ENCODE results near the gene PADI4.

The PADI4 gene

DNA sequence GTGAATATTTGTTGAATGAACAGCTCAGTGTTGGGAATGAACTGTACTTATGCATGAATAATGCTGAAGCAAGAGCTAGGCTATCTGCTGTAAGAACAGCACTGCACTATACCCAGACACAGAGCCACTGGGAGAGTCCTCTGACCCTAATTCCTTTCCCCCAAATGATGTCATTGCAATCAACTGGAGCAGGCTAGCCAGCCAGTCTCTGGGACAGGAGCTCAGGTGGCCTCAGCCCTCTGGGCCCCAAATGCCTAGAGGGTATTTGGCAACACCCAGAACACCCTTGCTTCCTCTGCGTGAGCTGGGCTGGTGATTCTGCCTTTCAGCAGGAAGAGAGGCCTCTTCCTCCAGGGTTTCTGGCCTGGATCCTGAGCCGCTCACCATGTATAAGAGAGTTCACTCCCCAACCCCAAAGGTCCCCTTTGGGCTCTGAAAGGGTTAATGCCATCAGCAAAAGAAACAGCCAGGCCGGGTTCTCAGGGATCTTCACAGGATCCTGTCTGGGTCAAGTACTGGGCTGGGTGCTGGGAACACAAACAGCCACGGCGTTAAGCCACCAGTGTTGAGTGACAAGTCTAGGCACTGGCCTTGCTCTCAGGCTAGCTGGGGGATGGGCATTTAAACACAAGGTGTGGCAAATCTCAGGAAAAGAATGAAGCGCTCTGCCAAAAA is 3.7 kb upstream of the PADI4 start:
- no peak overlapping the region for H3K27ac ChIP-seq (ENCODE audit: low read depth, low read length, severe bottlenecking)
- H3K9me3 ChIP-seq (ENCODE audit: control insufficient read depth, low read length) = peaks cover 18% of the 10 kb centered on the region
- H3K4me1 ChIP-seq (ENCODE audit: control insufficient read depth, insufficient read depth, low read length, poor library complexity, severe bottlenecking) = peaks cover 5% of the 10 kb centered on the region
- 48 to 63% methylated on average over 5 to 6 of the region's 6 CpGs for WGBS, 2 experiments (ENCODE audit: insufficient coverage in 2 of 2)
- H3K36me3 ChIP-seq (ENCODE audit: control insufficient read depth, insufficient read depth, low read length) = no peaks in the 10 kb centered on the region
- no peak overlapping the region for H3K4me3 ChIP-seq (ENCODE audit: extremely low read depth, insufficient read depth, low read length, poor library complexity, severe bottlenecking)

DNA sequence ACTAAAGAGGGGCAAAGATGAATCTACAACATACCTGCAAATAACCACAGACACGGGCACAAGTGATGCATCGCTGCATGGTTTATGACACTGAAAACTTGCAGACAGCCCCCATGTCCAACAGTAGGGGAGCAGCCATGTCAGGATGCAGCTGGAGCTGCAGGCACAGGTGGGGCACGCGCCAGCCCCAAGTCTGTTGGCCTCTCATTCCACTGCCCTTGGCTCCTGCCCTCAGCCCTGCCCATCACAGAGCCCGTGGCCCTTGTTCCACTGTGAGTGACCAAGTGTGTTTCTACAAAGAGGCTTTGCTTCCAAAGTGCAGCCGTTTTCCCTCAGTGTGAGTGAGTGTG is 3.2 kb upstream of the PADI4 start:
- 81 to 88% methylated on average over 3 to 4 of the region's 6 CpGs for whole genome bisulfite sequencing, 2 experiments (ENCODE audit: insufficient coverage in 2 of 2)
- peaks cover 10% of the 10 kb centered on the region for H3K4me1 ChIP-seq (ENCODE audit: control insufficient read depth, insufficient read depth, low read length, poor library complexity, severe bottlenecking)
- H3K36me3 ChIP-seq (ENCODE audit: control insufficient read depth, insufficient read depth, low read length) = no peaks in the 10 kb centered on the region
- no peak overlapping the region for H3K4me3 ChIP-seq (ENCODE audit: extremely low read depth, insufficient read depth, low read length, poor library complexity, severe bottlenecking)
- H3K27ac ChIP-seq (ENCODE audit: low read depth, low read length, severe bottlenecking) = no peak overlapping the region
- H3K9me3 ChIP-seq (ENCODE audit: control insufficient read depth, low read length) = peaks cover 18% of the 10 kb centered on the region

DNA sequence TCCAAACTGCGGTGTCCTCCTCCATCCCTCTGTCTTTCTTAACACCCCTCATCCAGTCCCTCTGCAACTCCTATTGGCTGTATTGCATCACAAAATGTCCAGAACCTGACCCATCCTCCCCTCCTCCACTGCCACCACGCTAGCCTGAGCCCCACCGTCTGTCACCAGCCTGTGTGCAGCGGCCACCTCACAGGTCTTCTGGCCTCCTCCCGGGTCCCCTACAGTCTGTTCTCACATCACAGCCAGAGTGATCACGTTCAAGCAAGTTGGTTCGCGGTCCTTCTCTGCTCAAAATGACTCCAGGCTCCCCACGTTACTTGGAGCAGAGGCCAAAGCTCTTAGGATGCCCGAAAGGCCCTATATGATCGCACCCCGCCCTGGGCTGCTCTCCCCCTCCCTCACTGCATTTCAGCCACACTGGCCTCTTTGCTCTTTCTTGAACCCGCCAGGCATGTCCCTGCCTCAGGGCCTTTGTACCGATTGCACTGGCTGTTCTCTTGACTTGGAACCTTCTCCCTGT is 2.4 kb upstream of the PADI4 start:
- no peak overlapping the region for H3K27ac ChIP-seq (ENCODE audit: low read depth, low read length, severe bottlenecking)
- H3K4me1 ChIP-seq (ENCODE audit: control insufficient read depth, insufficient read depth, low read length, poor library complexity, severe bottlenecking) = peaks cover 10% of the 10 kb centered on the region
- H3K4me3 ChIP-seq (ENCODE audit: extremely low read depth, insufficient read depth, low read length, poor library complexity, severe bottlenecking) = no peak overlapping the region
- H3K9me3 ChIP-seq (ENCODE audit: control insufficient read depth, low read length) = peaks cover 18% of the 10 kb centered on the region
- no peaks in the 10 kb centered on the region for H3K36me3 ChIP-seq (ENCODE audit: control insufficient read depth, insufficient read depth, low read length)
- 79 to 85% methylated on average over 12 to 13 of the region's 14 CpGs for WGBS, 2 experiments (ENCODE audit: insufficient coverage in 2 of 2)

DNA sequence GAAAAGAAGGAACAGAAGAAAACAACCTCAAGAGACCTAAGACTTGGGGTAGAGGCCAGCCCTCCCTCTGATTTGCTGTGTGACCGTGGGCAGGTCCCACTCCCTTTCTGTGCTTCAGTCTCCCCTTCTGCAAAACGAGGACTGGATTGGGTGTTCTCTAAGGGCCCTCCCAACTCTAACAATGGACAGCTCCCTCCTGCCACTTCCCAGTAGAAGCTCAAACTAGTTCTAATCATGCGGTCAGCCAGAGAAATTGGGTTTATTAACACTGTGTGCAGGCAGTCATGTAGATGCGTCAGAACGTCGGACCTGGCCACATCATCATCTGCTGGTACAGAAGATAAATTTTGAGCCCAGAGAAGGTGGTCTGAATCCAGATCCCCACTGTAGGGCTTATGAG is 1.6 kb upstream of the PADI4 start:
- H3K27ac ChIP-seq (ENCODE audit: low read depth, low read length, severe bottlenecking) = no peak overlapping the region
- no peaks in the 10 kb centered on the region for H3K36me3 ChIP-seq (ENCODE audit: control insufficient read depth, insufficient read depth, low read length)
- H3K4me3 ChIP-seq (ENCODE audit: extremely low read depth, insufficient read depth, low read length, poor library complexity, severe bottlenecking) = no peak overlapping the region
- WGBS, 2 experiments (ENCODE audit: insufficient coverage in 2 of 2) = 86 to 96% methylated on average over 5 to 6 of the region's 6 CpGs
- H3K9me3 ChIP-seq (ENCODE audit: control insufficient read depth, low read length) = peaks cover 15% of the 10 kb centered on the region
- peaks cover 10% of the 10 kb centered on the region for H3K4me1 ChIP-seq (ENCODE audit: control insufficient read depth, insufficient read depth, low read length, poor library complexity, severe bottlenecking)

DNA sequence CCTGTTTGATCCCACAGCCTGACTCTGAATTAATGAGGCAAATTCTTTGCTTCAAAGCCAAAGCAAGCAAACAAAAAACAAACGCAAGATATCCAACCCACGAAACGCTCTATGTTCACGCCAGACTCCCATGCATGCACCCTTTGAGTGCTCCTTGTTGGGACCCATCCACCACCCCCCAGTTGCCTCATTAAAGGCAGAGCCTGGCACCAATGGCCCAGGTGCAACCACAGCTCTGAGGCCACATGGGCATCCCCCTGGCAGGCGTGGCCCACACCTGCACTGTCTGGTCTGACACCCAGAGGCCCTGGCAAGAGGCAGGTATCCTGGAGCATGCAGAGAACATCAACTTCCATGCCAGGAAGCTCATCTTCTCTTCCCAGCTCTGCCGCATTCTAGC is 1.1 kb upstream of the PADI4 start:
- no peak overlapping the region for H3K4me3 ChIP-seq (ENCODE audit: extremely low read depth, insufficient read depth, low read length, poor library complexity, severe bottlenecking)
- H3K4me1 ChIP-seq (ENCODE audit: control insufficient read depth, insufficient read depth, low read length, poor library complexity, severe bottlenecking) = peaks cover 10% of the 10 kb centered on the region
- peaks cover 10% of the 10 kb centered on the region for H3K9me3 ChIP-seq (ENCODE audit: control insufficient read depth, low read length)
- WGBS, 2 experiments (ENCODE audit: insufficient coverage in 2 of 2) = 65 to 76% methylated on average over 5 to 6 of the region's 6 CpGs
- H3K27ac ChIP-seq (ENCODE audit: low read depth, low read length, severe bottlenecking) = no peak overlapping the region
- no peaks in the 10 kb centered on the region for H3K36me3 ChIP-seq (ENCODE audit: control insufficient read depth, insufficient read depth, low read length)

DNA sequence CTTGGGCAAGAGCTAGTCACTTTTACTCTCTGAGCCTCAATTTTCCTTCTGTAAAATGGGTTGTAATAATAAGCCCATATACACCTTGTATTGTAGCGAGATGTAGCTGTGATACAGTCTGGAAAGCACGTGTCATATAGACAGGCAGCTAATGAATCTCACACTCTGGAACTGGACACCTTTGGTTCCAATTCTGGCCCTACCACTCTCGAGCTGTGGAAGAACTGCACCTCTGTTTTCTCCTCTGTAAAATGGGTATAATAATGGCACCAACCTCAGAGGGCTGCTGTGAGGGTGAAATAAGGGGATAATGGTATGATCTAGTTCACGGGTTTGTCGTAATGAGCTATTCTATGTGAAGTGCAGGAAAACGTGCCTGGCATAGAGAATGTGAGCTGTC is 668 bp upstream of the PADI4 start:
- H3K36me3 ChIP-seq (ENCODE audit: control insufficient read depth, insufficient read depth, low read length) = no peaks in the 10 kb centered on the region
- 86 to 90% methylated on average over 5 to 6 of the region's 6 CpGs for WGBS, 2 experiments (ENCODE audit: insufficient coverage in 2 of 2)
- no peak overlapping the region for H3K27ac ChIP-seq (ENCODE audit: low read depth, low read length, severe bottlenecking)
- peaks cover 10% of the 10 kb centered on the region for H3K4me1 ChIP-seq (ENCODE audit: control insufficient read depth, insufficient read depth, low read length, poor library complexity, severe bottlenecking)
- peaks cover 6% of the 10 kb centered on the region for H3K9me3 ChIP-seq (ENCODE audit: control insufficient read depth, low read length)
- no peak overlapping the region for H3K4me3 ChIP-seq (ENCODE audit: extremely low read depth, insufficient read depth, low read length, poor library complexity, severe bottlenecking)

DNA sequence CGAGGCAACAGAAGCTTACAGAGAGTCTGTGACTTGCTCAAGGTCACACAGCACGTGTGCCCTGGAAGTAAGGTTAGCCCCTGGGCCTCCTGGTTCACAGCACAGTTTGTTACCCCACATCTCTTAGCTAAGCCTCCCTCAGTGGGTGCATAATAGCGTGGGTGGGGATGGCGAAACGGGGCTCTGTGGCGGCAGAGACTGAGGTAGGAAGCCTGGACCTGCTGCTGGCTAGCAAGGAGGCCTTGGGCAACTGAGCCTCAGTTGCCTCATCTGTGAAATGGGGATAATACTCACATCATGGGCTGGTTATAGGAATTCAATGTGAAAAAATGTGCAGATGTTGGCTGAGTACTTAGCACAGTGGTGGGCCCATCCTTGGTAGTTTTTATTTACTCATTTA is 596 bp downstream of the PADI4 start:
- Histone ChIP-seq H3K9me3 (ENCODE audit: control insufficient read depth, low read length) (no peaks in the 10 kb centered on the region), H3K4me3 (ENCODE audit: extremely low read depth, insufficient read depth, low read length, poor library complexity, severe bottlenecking) (no peak overlapping the region), H3K36me3 (ENCODE audit: control insufficient read depth, insufficient read depth, low read length) (no peaks in the 10 kb centered on the region), H3K4me1 (ENCODE audit: control insufficient read depth, insufficient read depth, low read length, poor library complexity, severe bottlenecking) (peaks cover 10% of the 10 kb centered on the region), H3K27ac (ENCODE audit: low read depth, low read length, severe bottlenecking) (no peak overlapping the region)
- WGBS, 2 experiments (ENCODE audit: insufficient coverage in 2 of 2) = 60 to 65% methylated on average over 5 to 6 of the region's 6 CpGs

DNA sequence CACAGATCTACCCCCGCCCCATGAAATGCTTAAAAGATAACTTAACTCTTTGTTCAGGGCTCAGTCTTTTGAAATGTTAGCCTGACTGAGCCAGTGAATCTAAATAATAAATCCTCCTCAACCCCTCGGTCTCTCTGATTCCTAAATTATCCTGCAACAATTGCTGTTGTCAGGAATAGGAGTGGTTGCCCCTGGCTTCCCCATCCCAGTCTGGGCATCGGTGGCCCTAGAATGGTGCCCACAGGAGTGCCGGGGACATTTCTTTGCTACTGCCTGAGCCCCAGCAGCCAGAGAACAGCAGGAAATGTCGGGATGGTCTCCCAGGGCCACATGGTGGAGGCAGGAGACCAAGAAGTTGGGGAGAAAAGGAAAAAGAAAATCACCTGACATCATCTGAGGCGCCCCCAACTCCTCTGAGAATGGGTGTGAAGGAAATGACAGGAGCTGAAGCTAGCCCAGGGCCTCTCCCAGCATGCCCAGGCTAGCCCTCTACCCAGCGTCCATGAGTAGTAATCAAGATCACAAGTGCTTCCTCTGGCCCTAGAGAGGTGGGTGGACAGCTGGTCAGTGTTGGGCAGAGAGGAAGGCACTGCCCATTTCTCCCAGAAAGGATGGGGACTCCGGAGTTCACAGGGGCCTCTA is 1.6 kb downstream of the PADI4 start:
- no peak overlapping the region for H3K27ac ChIP-seq (ENCODE audit: low read depth, low read length, severe bottlenecking)
- peaks cover 7% of the 10 kb centered on the region for H3K4me1 ChIP-seq (ENCODE audit: control insufficient read depth, insufficient read depth, low read length, poor library complexity, severe bottlenecking)
- no peaks in the 10 kb centered on the region for H3K9me3 ChIP-seq (ENCODE audit: control insufficient read depth, low read length)
- no peaks in the 10 kb centered on the region for H3K36me3 ChIP-seq (ENCODE audit: control insufficient read depth, insufficient read depth, low read length)
- no peak overlapping the region for H3K4me3 ChIP-seq (ENCODE audit: extremely low read depth, insufficient read depth, low read length, poor library complexity, severe bottlenecking)
- WGBS, 2 experiments (ENCODE audit: insufficient coverage in 2 of 2) = 67 to 88% methylated on average over 4 of the region's 8 CpGs

DNA sequence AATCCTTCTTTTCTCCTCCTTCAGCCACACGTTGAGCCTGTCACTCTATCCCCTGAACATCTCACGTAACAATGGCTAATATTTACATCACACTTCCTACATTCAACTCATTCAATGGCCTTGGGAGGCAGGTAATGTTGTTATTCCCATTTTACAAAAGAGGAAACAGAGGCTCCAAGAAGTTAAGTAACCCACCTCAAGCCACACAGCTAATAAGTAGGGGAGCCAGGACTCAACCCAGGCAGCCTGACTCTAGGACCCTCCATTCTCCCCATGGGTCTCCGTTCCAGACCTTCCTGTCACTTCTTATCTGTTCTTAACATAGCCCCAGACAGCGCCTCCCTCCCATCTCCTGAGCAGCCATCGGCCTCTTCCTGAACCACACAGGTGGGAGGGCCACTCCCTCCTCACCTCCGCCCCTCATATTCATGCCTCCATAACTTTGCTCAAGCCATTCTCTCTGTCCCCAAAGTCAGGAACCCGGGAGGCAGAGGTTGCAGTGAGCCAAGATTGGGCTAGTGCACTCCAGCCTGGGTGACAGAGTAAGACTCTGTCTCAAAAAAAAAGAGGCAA is 2.2 kb downstream of the PADI4 start:
- Histone ChIP-seq H3K9me3 (ENCODE audit: control insufficient read depth, low read length) (no peaks in the 10 kb centered on the region), H3K4me3 (ENCODE audit: extremely low read depth, insufficient read depth, low read length, poor library complexity, severe bottlenecking) (no peak overlapping the region), H3K4me1 (ENCODE audit: control insufficient read depth, insufficient read depth, low read length, poor library complexity, severe bottlenecking) (peaks cover 6% of the 10 kb centered on the region), H3K27ac (ENCODE audit: low read depth, low read length, severe bottlenecking) (no peak overlapping the region), H3K36me3 (ENCODE audit: control insufficient read depth, insufficient read depth, low read length) (no peaks in the 10 kb centered on the region)
- 78 to 81% methylated on average over 5 of the region's 7 CpGs for WGBS, 2 experiments (ENCODE audit: insufficient coverage in 2 of 2)

DNA sequence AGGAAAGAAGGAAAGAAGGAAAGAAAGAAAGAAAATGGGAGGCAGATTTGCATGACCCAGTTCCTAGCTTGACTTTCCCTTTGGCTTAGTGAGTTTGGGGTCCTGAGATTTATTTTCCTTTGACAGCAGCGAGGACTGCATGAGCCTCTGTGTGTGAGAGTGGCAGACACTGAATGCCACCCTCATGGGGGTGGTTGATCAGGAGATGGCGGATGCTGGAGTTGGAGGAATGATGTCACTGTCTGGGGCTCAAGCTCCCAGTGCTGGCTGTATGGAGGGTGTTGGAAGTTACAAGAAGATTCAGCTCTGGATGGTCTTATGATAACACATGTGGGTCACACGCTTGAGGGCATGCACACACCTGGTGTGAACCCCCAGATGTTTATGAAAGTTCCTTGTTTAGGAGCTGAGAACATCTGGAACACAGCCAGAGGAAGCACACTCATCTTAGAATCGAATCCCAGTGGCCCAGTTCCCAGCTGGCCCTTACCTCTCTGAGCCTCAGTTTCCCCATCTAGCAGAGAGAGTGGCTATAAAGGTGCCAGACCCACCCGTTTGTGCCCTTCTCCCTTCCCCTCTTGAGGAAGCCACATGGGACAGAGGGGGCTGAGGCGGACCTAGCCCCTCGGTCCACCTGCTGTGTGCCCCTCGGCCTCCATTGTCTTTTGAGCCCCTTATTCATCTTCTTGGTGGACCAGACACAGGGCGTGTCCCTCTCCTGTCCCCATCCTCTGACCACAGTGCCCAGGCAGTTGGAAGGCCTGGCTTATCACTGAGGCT is 5.7 kb downstream of the PADI4 start:
- Histone ChIP-seq H3K4me3 (ENCODE audit: extremely low read depth, insufficient read depth, low read length, poor library complexity, severe bottlenecking) (no peak overlapping the region), H3K4me1 (ENCODE audit: control insufficient read depth, insufficient read depth, low read length, poor library complexity, severe bottlenecking) (peaks cover 9% of the 10 kb centered on the region), H3K27ac (ENCODE audit: low read depth, low read length, severe bottlenecking) (no peak overlapping the region), H3K9me3 (ENCODE audit: control insufficient read depth, low read length) (no peaks in the 10 kb centered on the region), H3K36me3 (ENCODE audit: control insufficient read depth, insufficient read depth, low read length) (no peaks in the 10 kb centered on the region)
- WGBS, 2 experiments (ENCODE audit: insufficient coverage in 2 of 2) = 81 to 93% methylated on average over 5 to 7 of the region's 9 CpGs
